Panc1 (cell line): ENCODE measurements around the gene CNBD2.

Experiments
- CTCF ChIP-seq: fragments of 450-650 bp; IDR thresholded peaks from 2 replicates; pipeline ENCODE4 v1.5.1; 2017; ENCODE audit warnings: mild to moderate bottlenecking
- POLR2AphosphoS5 ChIP-seq: IDR thresholded peaks from 2 replicates; pipeline ENCODE4 v1.6.1; 2012; ENCODE audit warnings: mild to moderate bottlenecking, low read depth, low read length, moderate library complexity
- REST ChIP-seq, 2 experiments: IDR thresholded peaks; 2 replicates each; pipeline ENCODE4 v1.6.1; 2011 to 2012; ENCODE audit warnings: low read depth in 2 of 2, control low read depth in 1 of 2, low read length in 1 of 2, mild to moderate bottlenecking in 1 of 2, moderate library complexity in 1 of 2; ENCODE audit not compliant: insufficient read depth in 1 of 2
- SIN3A ChIP-seq: IDR thresholded peaks from 2 replicates; pipeline ENCODE4 v1.6.1; 2012; ENCODE audit warnings: low read depth, mild to moderate bottlenecking, low read length, moderate library complexity, borderline replicate concordance; ENCODE audit not compliant: insufficient read depth
- TCF7L2 ChIP-seq: IDR thresholded peaks from 2 replicates; pipeline ENCODE4 v1.6.1; 2011; ENCODE audit warnings: mild to moderate bottlenecking, low read depth, low read length, inconsistent platforms

GRCh38 chr20:35968930-35969329, 540 bp downstream of the CNBD2 start:
- TF ChIP-seq CTCF (no peak), REST (IDR thresholded peaks at IDR 0.05; ENCODE audit: insufficient read depth in 1 of 2, low read depth in 2 of 2, low read length in 1 of 2) (no peak), POLR2AphosphoS5 (no peak), SIN3A (no peak), TCF7L2 (no peak)
